ENCODE measurements around the gene KCNJ8.

KCNJ8 gene

DNA sequence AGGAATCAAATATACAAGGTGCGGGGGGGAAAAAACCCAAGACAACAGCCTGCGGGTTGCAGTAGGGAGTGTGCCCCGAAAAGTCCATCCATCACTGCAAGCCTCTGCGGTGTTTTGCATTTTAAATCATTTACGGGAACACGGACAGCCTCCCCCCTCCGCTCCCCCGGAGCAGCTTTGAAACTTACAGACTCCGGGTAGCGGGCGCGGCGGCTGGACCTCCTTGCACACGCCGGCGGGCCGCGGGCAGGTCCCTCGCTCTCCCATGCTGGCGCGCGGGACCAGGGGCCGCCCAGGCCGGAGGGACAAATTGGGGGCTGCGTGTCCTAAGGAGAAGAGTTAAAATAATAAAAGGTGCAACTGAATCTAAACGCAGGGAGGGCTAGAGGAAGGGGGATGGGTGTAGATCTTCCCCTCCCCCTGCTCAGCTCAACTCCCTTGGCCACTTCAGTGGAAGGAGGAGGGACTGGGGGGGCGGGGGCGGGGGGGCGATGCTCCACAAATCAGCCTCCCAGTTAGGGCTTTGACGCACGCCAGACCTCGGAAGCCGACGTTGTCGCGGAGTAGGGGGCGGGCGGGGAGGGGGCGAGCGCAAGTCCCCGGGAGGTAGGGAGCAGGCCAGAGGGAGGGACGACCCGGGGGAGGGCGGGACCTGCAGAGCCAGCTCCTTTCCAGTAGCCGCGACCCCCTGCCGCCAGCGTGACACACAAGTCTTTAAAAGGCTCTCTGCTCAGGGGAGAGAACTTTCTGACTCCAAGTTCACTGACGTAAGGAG lies at the start of gene KCNJ8:
KCNJ8 (minus strand) TSS at position 349 of the 775 bp plus-strand sequence. CDS start 1,090 bp downstream, outside the sequence.
- FAIRE-seq, result no peak
- TF ChIP-seq, protein P1, sequence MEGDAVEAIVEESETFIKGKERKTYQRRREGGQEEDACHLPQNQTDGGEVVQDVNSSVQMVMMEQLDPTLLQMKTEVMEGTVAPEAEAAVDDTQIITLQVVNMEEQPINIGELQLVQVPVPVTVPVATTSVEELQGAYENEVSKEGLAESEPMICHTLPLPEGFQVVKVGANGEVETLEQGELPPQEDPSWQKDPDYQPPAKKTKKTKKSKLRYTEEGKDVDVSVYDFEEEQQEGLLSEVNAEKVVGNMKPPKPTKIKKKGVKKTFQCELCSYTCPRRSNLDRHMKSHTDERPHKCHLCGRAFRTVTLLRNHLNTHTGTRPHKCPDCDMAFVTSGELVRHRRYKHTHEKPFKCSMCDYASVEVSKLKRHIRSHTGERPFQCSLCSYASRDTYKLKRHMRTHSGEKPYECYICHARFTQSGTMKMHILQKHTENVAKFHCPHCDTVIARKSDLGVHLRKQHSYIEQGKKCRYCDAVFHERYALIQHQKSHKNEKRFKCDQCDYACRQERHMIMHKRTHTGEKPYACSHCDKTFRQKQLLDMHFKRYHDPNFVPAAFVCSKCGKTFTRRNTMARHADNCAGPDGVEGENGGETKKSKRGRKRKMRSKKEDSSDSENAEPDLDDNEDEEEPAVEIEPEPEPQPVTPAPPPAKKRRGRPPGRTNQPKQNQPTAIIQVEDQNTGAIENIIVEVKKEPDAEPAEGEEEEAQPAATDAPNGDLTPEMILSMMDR (IDR thresholded peaks at IDR 0.05; ENCODE audit: insufficient read depth, missing control alignments), result no peak
- DNase-seq (ENCODE audit: insufficient read length, low spot score), result peak; percentile 21

DNA sequence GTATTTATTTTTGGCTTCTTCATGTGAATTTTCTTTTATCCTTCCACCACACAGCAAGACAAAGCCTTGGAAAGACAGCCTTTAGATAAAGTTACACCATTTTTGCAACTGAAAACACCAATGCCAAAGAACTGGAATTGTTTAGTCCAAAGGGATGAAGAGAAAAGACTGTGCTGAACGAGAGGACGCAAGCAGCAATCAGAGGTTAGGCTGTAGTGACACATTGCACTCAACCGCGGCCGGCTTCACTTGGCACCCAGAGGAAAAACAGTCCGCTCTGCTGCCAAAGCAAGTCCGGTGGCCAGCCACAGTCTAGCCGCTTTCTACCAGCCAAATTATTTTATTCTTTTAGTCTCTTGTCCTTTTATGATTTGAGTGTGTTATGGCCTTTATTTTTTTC lies 49.1 kb upstream of the KCNJ8 start:
- FAIRE-seq, result no peak
- TF ChIP-seq, protein P1 (IDR thresholded peaks at IDR 0.05; ENCODE audit: insufficient read depth, missing control alignments), result no peak
- DNase-seq (ENCODE audit: insufficient read length, low spot score), result no peak

DNA sequence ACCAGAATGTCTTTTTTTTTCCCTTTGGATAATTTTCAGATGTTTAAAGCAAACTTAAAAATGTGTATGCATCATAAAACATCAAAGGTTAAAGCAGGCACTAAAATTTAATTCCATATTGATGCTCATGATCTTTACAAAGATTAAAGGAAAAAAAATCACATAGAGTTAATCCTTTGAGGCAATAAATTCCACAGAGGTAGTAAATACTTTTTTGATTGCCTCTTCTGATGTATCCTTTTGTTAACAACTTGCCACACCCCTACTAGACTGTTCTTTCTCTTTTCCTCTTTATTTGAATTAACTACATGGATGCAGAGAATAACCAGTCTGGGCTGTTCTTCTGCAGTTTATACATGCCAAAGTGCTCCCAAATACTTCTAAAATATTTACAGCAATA lies 45.2 kb upstream of the KCNJ8 start:
- DNase-seq (ENCODE audit: insufficient read length, low spot score) (no peak), FAIRE-seq (peak; percentile 77)
- TF ChIP-seq, protein P1 (IDR thresholded peaks at IDR 0.05; ENCODE audit: insufficient read depth, missing control alignments), result no peak

DNA sequence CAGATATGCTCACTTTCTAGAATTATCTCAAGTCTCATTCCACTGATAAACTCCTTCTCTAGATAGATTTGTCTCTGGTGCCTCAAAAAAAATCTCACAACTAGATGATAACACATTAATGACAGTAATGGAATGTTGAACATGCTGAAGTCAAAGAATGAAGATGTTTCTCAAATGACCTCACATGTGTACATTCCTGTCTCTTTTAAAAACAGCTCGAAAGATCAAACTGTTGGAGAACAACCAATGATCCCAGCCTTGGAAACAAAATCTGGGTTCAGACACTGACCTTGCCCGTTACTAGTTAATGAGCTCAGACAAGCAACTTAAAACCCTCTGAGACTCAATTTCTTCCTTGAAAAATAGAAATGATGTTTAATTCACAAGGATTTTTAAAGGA lies 44.7 kb upstream of the KCNJ8 start:
- DNase-seq (ENCODE audit: insufficient read length, low spot score) (no peak), FAIRE-seq (no peak)
- TF ChIP-seq, protein P1 (IDR thresholded peaks at IDR 0.05; ENCODE audit: insufficient read depth, missing control alignments), result no peak

DNA sequence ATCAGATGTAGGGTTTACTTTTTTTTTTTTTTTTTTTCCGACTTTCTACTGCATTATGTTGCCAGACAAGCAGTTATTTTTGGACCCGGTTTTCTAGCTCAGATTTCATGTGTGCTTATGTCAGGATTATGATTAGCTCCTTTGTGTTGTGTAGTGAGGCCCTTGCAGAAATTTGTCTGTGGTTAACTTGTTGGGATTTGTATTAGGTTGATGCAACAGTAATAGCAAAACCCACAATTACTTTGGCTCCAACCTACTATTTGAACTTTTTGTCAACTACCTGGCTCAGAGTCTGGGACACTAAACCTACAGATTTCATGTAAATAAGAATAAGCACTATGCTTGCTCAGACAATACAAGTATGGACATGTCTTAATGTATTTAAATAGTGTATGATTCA lies 44.1 kb upstream of the KCNJ8 start:
- no peak for DNase-seq (ENCODE audit: insufficient read length, low spot score)
- FAIRE-seq, result peak; percentile 61
- TF ChIP-seq, protein P1 (IDR thresholded peaks at IDR 0.05; ENCODE audit: insufficient read depth, missing control alignments), result no peak

DNA sequence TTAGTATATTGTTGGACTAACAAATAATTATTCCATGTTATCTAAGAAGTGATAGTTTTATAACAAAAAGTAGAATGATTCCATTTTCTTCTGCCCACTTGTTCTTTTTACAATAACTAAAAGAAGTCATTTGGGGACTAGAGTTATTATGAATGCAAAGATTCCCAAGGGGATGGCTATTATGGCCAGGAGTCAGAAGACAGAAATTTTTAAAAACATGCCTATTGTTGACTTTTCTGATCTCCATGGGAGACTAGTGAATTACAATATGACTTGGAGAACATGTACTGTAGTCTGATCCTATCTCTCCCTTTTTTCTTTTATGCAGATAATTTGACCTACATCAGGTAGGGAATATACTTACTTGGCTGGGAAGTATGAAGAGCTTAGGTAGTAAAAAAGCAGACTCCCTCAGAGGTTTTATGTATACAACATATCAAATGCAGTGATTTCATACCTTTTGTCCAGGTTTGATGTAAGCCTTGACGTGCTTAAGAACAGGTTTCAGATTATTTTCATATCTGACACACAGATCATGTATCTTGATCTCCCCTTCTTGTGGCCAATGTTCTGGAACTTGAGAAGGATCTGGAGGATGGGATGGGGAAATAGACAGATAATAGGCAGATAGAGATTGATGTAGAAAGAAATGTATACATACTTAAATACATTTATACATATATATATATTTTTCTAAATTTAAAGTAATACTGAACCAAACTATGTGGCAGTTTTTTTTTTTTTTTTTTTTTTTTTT lies 41.0 kb upstream of the KCNJ8 start:
- TF ChIP-seq, protein P1 (IDR thresholded peaks at IDR 0.05; ENCODE audit: insufficient read depth, missing control alignments), result no peak
- DNase-seq (ENCODE audit: insufficient read length, low spot score) (no peak), FAIRE-seq (no peak)

DNA sequence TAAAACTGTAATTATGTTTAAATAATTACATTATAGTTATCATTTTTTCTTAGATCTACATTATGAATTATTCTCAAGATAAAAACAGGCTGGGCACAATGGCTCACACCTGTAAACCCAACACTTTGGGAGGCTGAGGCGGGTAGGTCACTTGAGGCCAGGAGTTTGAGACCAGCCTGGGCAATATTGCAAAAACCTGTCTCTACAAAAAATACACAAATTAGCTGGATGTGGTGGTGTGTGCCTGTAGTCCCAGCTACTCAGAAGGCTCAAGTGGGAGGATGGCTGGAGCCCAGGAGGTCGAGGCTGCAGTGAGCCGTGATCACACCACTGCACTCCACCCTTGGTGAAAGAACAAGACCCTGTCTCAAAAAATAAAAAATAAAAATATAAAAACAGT lies 40.3 kb upstream of the KCNJ8 start:
- FAIRE-seq, result no peak

More for the DNA sequence above, 40.3 kb upstream of the KCNJ8 start:
- TF ChIP-seq, protein P1 (IDR thresholded peaks at IDR 0.05; ENCODE audit: insufficient read depth, missing control alignments), result no peak
- no peak for DNase-seq (ENCODE audit: insufficient read length, low spot score)
